ENCODE measurements around the gene WBP11. TPM values are rescaled to one million over a fixed set of nuclear protein-coding genes. Genes with fewer than 3 reads are reported as not detected.

The WBP11 gene
- polyA plus RNA-seq, 5 donors, result 74.4 to 99.3 (median 85.8) TPM

Other genes starting within 250 kb of the WBP11 start
- 10 to 100 TPM; 29.4 to 34.1 (median 31.6) TPM for gene PLBD1, start 235.6 kb downstream of the WBP11 start, polyA plus RNA-seq (ENCODE audit: insufficient read depth in 1 of 5, insufficient read length in 5 of 5, low replicate concordance in 1 of 5)
- gene GUCY2C, start 106.9 kb downstream of the WBP11 start, polyA plus RNA-seq (ENCODE audit: insufficient read depth in 1 of 5, insufficient read length in 5 of 5, low replicate concordance in 1 of 5), result under 1 TPM; 0.21 to 0.71 (median 0.55) TPM
- gene C12orf60, start 192 bp upstream of the WBP11 start, polyA plus RNA-seq (ENCODE audit: insufficient read depth in 1 of 5, insufficient read length in 5 of 5, low replicate concordance in 1 of 5), result 1 to 10 TPM; 2.4 to 4.1 (median 3.2) TPM
- under 1 TPM; 0.42 to 0.82 (median 0.51) TPM for gene SMCO3, start 10.7 kb upstream of the WBP11 start, polyA plus RNA-seq (ENCODE audit: insufficient read depth in 1 of 5, insufficient read length in 5 of 5, low replicate concordance in 1 of 5)
- under 1 TPM; 0.14 to 0.89 (median 0.28) TPM for gene ART4, start 40.0 kb upstream of the WBP11 start, polyA plus RNA-seq (ENCODE audit: insufficient read depth in 1 of 5, insufficient read length in 5 of 5, low replicate concordance in 1 of 5)
- 100 to 1,000 TPM in 2 of 5 donors, 10 to 100 TPM in 3; 70.2 to 112 (median 96.6) TPM for gene MGP, start 82.4 kb upstream of the WBP11 start, polyA plus RNA-seq (ENCODE audit: insufficient read depth in 1 of 5, insufficient read length in 5 of 5, low replicate concordance in 1 of 5)
- 10 to 100 TPM in 2 of 5 donors, 1 to 10 TPM in 3; 3.4 to 13.3 (median 9.6) TPM for gene ERP27, start 135.1 kb upstream of the WBP11 start, polyA plus RNA-seq (ENCODE audit: insufficient read depth in 1 of 5, insufficient read length in 5 of 5, low replicate concordance in 1 of 5)
- gene ARHGDIB, start 158.1 kb upstream of the WBP11 start, polyA plus RNA-seq (ENCODE audit: insufficient read depth in 1 of 5, insufficient read length in 5 of 5, low replicate concordance in 1 of 5), result 10 to 100 TPM; 66.1 to 79.6 (median 76.2) TPM
- gene PDE6H, start 169.6 kb upstream of the WBP11 start, polyA plus RNA-seq (ENCODE audit: insufficient read depth in 1 of 5, insufficient read length in 5 of 5, low replicate concordance in 1 of 5), result not detected

Data from right lung (tissue), 5 donors.